ENCODE results near the gene MAST3. TPM values are rescaled to one million over a fixed set of nuclear protein-coding genes. Genes with fewer than 3 reads are reported as not detected.

MAST3 gene
- total RNA-seq, 1 experiment from 2014 or later = 11.5 TPM

- TF ChIP-seq STAT6 (CRISPR knock-in tag; conservative IDR thresholded peaks at IDR 0.05; ENCODE audit: low read depth) = no peak
- TF ChIP-seq ZNF138 (CRISPR knock-in tag; conservative IDR thresholded peaks at IDR 0.05) = no peak
- no peak for TF ChIP-seq CDX4 (CRISPR knock-in tag; IDR thresholded peaks at IDR 0.05; ENCODE audit: borderline replicate concordance)
- no peak for TF ChIP-seq ZNF281 (CRISPR knock-in tag; IDR thresholded peaks at IDR 0.05)
Observed at GRCh38 chr19:18110609-18111232, 13.1 kb downstream of the MAST3 start (continued).

GRCh38 chr19:18112989-18113478 is 15.5 kb downstream of the MAST3 start:
- Mint-ChIP-seq H3K27ac (no peak overlapping the region), H3K27me3 (ENCODE audit: low read depth) (peaks cover 23% of the 10 kb centered on the region), H3K36me3 (no peaks in the 10 kb centered on the region), H3K4me1 (peaks cover 18% of the 10 kb centered on the region), H3K4me3 (no peak overlapping the region), H3K9me3 (no peaks in the 10 kb centered on the region)
- TF ChIP-seq NFE2L1 (CRISPR knock-in tag; IDR thresholded peaks at IDR 0.05) = no peak
- no peak for TF ChIP-seq KAT7 (CRISPR knock-in tag; IDR thresholded peaks at IDR 0.05; ENCODE audit: borderline replicate concordance)
- peak; percentile 63; the same call in 1 of the 2 replicates for TF ChIP-seq CTCF (IDR thresholded peaks at IDR 0.05)
- TF ChIP-seq ATF3 (CRISPR knock-in tag; conservative IDR thresholded peaks at IDR 0.05) = no peak
- TF ChIP-seq TP53 (CRISPR knock-in tag; IDR thresholded peaks at IDR 0.05) = no peak
- no peak for TF ChIP-seq CBFB (CRISPR knock-in tag; IDR thresholded peaks at IDR 0.05; ENCODE audit: low read depth)
- ChIA-PET CTCF (interaction anchor here (0.6 to 2.0 kb wide), 72 partner anchors 9 to 306 kb away, joined by 3 to 43 read pairs (median 6); partner anchors contain the start of genes ARRDC2, IFI30, JUND and MAST3), POLR2A (interaction anchor here (0.6 to 1.0 kb wide), 5 partner anchors 9 to 271 kb away, joined by 3 to 5 read pairs (median 4); partner anchors contain the start of genes JUND and MPV17L2)
- DNase-seq (ENCODE audit: low spot score) (peak; percentile 95), ATAC-seq (peak; percentile 64)

- ATAC-seq = no peak
- POLR2A ChIA-PET = no interaction called here
- TF ChIP-seq CBFB (CRISPR knock-in tag; IDR thresholded peaks at IDR 0.05; ENCODE audit: low read depth) (no peak), IRF2 (CRISPR knock-in tag; IDR thresholded peaks at IDR 0.05; ENCODE audit: borderline replicate concordance, low read depth) (no peak), RELA (CRISPR knock-in tag; IDR thresholded peaks at IDR 0.05; ENCODE audit: borderline replicate concordance) (no peak), ZNF671 (CRISPR knock-in tag; IDR thresholded peaks at IDR 0.05) (no peak), ZNF232 (CRISPR knock-in tag; IDR thresholded peaks at IDR 0.05) (no peak), GABPB1 (CRISPR knock-in tag; IDR thresholded peaks at IDR 0.05) (no peak), RORB (CRISPR knock-in tag; IDR thresholded peaks at IDR 0.05) (no peak), ETV6 (CRISPR knock-in tag; IDR thresholded peaks at IDR 0.05) (no peak), JAZF1 (CRISPR knock-in tag; IDR thresholded peaks at IDR 0.05) (no peak), ERG (CRISPR knock-in tag; IDR thresholded peaks at IDR 0.05) (no peak), ZNF396 (CRISPR knock-in tag; IDR thresholded peaks at IDR 0.05; ENCODE audit: borderline replicate concordance) (no peak), GTF2I (CRISPR knock-in tag; conservative IDR thresholded peaks at IDR 0.05) (no peak)
Observed at GRCh38 chr19:18113827-18114226, 16.2 kb downstream of the MAST3 start.

More at GRCh38 chr19:18113827-18114226, 16.2 kb downstream of the MAST3 start:
- no peak for DNase-seq (ENCODE audit: low spot score)
- peaks cover 22% of the 10 kb centered on the region for H3K27me3 Mint-ChIP-seq (ENCODE audit: low read depth)
- no peaks in the 10 kb centered on the region for H3K9me3 Mint-ChIP-seq
- peaks cover 20% of the 10 kb centered on the region for H3K4me1 Mint-ChIP-seq
- CTCF ChIA-PET = interaction anchor here (0.7 to 2.0 kb wide), 28 partner anchors 9 to 297 kb away, joined by 3 to 43 read pairs (median 10); partner anchors contain the start of genes ARRDC2, IFI30, MAST3 and MPV17L2
- H3K27ac Mint-ChIP-seq = no peak overlapping the region; the same call in 1 of the 2 replicates
- H3K36me3 Mint-ChIP-seq = no peaks in the 10 kb centered on the region
- H3K4me3 Mint-ChIP-seq = no peak overlapping the region

Data from WTC11 (cell line).